HEK293T (cell line): ENCODE results near the gene TCIRG1.
A peak's percentile ranks its signal among the peaks of the same experiment; 100 is the strongest.

ENCODE experiments used
- CTCF ChIA-PET: fragments of 350-600 bp; formaldehyde crosslinking; extraction: SDS; loops from one replicate; lab custom pipeline; 2021; ENCODE audit warnings: antibody characterized with exemption, inconsistent platforms; lab: Yijun Ruan, JAX
- POLR2A ChIA-PET: fragments of 350-600 bp; formaldehyde crosslinking; extraction: SDS; loops from one replicate; lab custom pipeline; 2020; ENCODE audit warnings: antibody characterized with exemption, inconsistent platforms; lab: Yijun Ruan, JAX
- DNase-seq: peaks from one replicate; pipeline ENCODE4 v3.0.0; 2012; ENCODE audit warnings: mixed read lengths; ENCODE audit errors: extremely low spot score
- ARNT ChIP-seq: fragments of 450-650 bp; IDR thresholded peaks from 2 replicates; pipeline ENCODE4 v1.6.1; 2017; ENCODE audit warnings: mild to moderate bottlenecking
- BHLHE40 ChIP-seq: fragments of 450-650 bp; IDR thresholded peaks from 2 replicates; pipeline ENCODE4 v1.6.1; 2016; ENCODE audit warnings: mild to moderate bottlenecking, moderate library complexity, borderline replicate concordance
- CTBP1 ChIP-seq: fragments of 450-650 bp; IDR thresholded peaks from 2 replicates; pipeline ENCODE4 v1.6.1; 2016; ENCODE audit warnings: borderline replicate concordance
- ELF4 ChIP-seq: fragments of 450-650 bp; IDR thresholded peaks from 2 replicates; pipeline ENCODE4 v1.6.1; 2017; ENCODE audit warnings: antibody characterized with exemption
- FOXA1 ChIP-seq: fragments of 450-650 bp; IDR thresholded peaks from 2 replicates; pipeline ENCODE4 v1.6.1; 2016; ENCODE audit warnings: mild to moderate bottlenecking
- FOXK2 ChIP-seq: fragments of 450-650 bp; IDR thresholded peaks from 2 replicates; pipeline ENCODE4 v1.6.1; 2016; ENCODE audit warnings: mild to moderate bottlenecking
- FOXM1 ChIP-seq: fragments of 450-650 bp; IDR thresholded peaks from 2 replicates; pipeline ENCODE4 v1.6.1; 2017; ENCODE audit warnings: mild to moderate bottlenecking, borderline replicate concordance
- HDGF ChIP-seq: fragments of 450-650 bp; IDR thresholded peaks from 2 replicates; pipeline ENCODE4 v1.6.1; 2017; ENCODE audit warnings: antibody characterized with exemption, borderline replicate concordance
- L3MBTL2 ChIP-seq: fragments of 450-650 bp; conservative IDR thresholded peaks from 2 replicates; pipeline ENCODE4 v1.6.1; 2016; ENCODE audit warnings: mild to moderate bottlenecking
- LEF1 ChIP-seq: fragments of 450-650 bp; IDR thresholded peaks from 2 replicates; pipeline ENCODE4 v1.6.1; 2017; ENCODE audit warnings: mild to moderate bottlenecking, borderline replicate concordance
- NFRKB ChIP-seq: fragments of 450-650 bp; IDR thresholded peaks from 2 replicates; pipeline ENCODE4 v1.6.1; 2016; ENCODE audit warnings: mild to moderate bottlenecking, moderate library complexity
- PKNOX1 ChIP-seq: fragments of 450-650 bp; IDR thresholded peaks from 2 replicates; pipeline ENCODE4 v1.6.1; 2016
- SP1 ChIP-seq: fragments of 450-650 bp; IDR thresholded peaks from 2 replicates; pipeline ENCODE4 v1.6.1; 2017
- SUZ12 ChIP-seq: fragments of 450-650 bp; IDR thresholded peaks from 2 replicates; pipeline ENCODE4 v1.6.1; 2016; ENCODE audit warnings: mild to moderate bottlenecking
- TARDBP ChIP-seq: fragments of 450-650 bp; IDR thresholded peaks from 2 replicates; pipeline ENCODE4 v1.6.1; 2016
- ZNF384 ChIP-seq: fragments of 450-650 bp; IDR thresholded peaks from 2 replicates; pipeline ENCODE4 v1.6.1; 2016

TCIRG1 gene

GRCh38 chr11:68036717-68037239 lies 2.0 kb upstream of the TCIRG1 start:
- DNase-seq, result no peak
- ChIA-PET CTCF (no interaction called here), POLR2A (interaction anchor here (0.9 kb wide), 1 partner anchor 22 kb away, joined by 3 read pairs; no protein-coding TSS in a partner anchor)

GRCh38 chr11:68037411-68038225 lies 1.2 kb upstream of the TCIRG1 start:
- POLR2A ChIA-PET, result interaction anchor here (0.6 to 1.0 kb wide), 4 partner anchors 15 to 167 kb away, joined by 3 to 4 read pairs (median 4); no protein-coding TSS in a partner anchor
- no peak for TF ChIP-seq FOXK2
- TF ChIP-seq CTBP1, result no peak
- no peak for TF ChIP-seq LEF1
- no peak for TF ChIP-seq TARDBP
- no peak for TF ChIP-seq L3MBTL2
- TF ChIP-seq ZNF384, result no peak
- TF ChIP-seq BHLHE40, result no peak
- TF ChIP-seq ELF4, result no peak
- no peak for TF ChIP-seq ARNT
- no peak for TF ChIP-seq NFRKB
- DNase-seq, result no peak
- CTCF ChIA-PET, result interaction anchor here (0.9 kb wide), 1 partner anchor 169 kb away, joined by 3 read pairs; no protein-coding TSS in a partner anchor

More at GRCh38 chr11:68036717-68037239, 2.0 kb upstream of the TCIRG1 start:
- TF ChIP-seq LEF1 (no peak), FOXA1 (no peak), ELF4 (no peak)

- DNase-seq, result no peak
- CTCF ChIA-PET, result interaction anchor here (0.9 kb wide), 1 partner anchor 168 kb away, joined by 3 read pairs; no protein-coding TSS in a partner anchor
- POLR2A ChIA-PET, result interaction anchor here (0.9 to 1.0 kb wide), 2 partner anchors 15 to 42 kb away, joined by 3 to 4 read pairs; no protein-coding TSS in a partner anchor
Observed at GRCh38 chr11:68038226-68038717, 553 bp upstream of the TCIRG1 start.

GRCh38 chr11:68039526-68040086 lies 781 bp downstream of the TCIRG1 start:
- CTCF ChIA-PET, result interaction anchor here (0.6 kb wide), 1 partner anchor 77 kb away, joined by 3 read pairs; no protein-coding TSS in a partner anchor
- no peak for TF ChIP-seq SUZ12
- TF ChIP-seq LEF1, result no peak
- no peak for TF ChIP-seq TARDBP
- no peak for TF ChIP-seq SP1
- TF ChIP-seq ZNF384, result no peak
- no peak for TF ChIP-seq FOXA1
- no peak for TF ChIP-seq L3MBTL2
- no peak for TF ChIP-seq ARNT
- no peak for TF ChIP-seq FOXM1
- no peak for TF ChIP-seq PKNOX1
- no peak for TF ChIP-seq NFRKB
- no peak for TF ChIP-seq FOXK2
- TF ChIP-seq HDGF, result no peak
- no peak for TF ChIP-seq ELF4
- no peak for TF ChIP-seq CTBP1
- no peak for TF ChIP-seq BHLHE40
- POLR2A ChIA-PET, result interaction anchor here (5.9 kb wide), 1 partner anchor 8 kb away, joined by 43 read pairs; the partner anchor contains the start of gene NDUFS8
- no peak for DNase-seq

More at GRCh38 chr11:68038226-68038717, 553 bp upstream of the TCIRG1 start:
- TF ChIP-seq HDGF (0 out of 2 replicates have a peak, but pooled peaks have one; percentile 53), ELF4 (no peak)

GRCh38 chr11:68040101-68040956 lies 1.5 kb downstream of the TCIRG1 start:
- no peak for DNase-seq
- ChIA-PET CTCF (interaction anchor here (0.6 kb wide), 1 partner anchor 77 kb away, joined by 3 read pairs; no protein-coding TSS in a partner anchor), POLR2A (interaction anchor here (5.9 kb wide), 1 partner anchor 9 kb away, joined by 43 read pairs; the partner anchor contains the start of gene NDUFS8)
- TF ChIP-seq ZNF384, result no peak
- no peak for TF ChIP-seq CTBP1
- no peak for TF ChIP-seq PKNOX1
- TF ChIP-seq ARNT, result no peak
- no peak for TF ChIP-seq ELF4
- no peak for TF ChIP-seq FOXA1
- TF ChIP-seq NFRKB, result no peak
- TF ChIP-seq FOXM1, result no peak
